Transverse colon (tissue), 4 donors: ENCODE results near the gene RAPGEF2.

Experiments used
- EP300 ChIP-seq: sonication (generic); formaldehyde crosslinking; IDR thresholded peaks from one replicate; pipeline ENCODE4 v1.6.1; 2017; ENCODE audit warnings: antibody characterized with exemption, low read depth
- POLR2A ChIP-seq: fragments of 450-650 bp; IDR thresholded peaks from one replicate; pipeline ENCODE4 v1.6.1; 2016; ENCODE audit warnings: antibody characterized with exemption, mild to moderate bottlenecking, moderate library complexity
- POLR2AphosphoS5 ChIP-seq, 3 donors: sonication (generic); formaldehyde crosslinking; IDR thresholded peaks; one replicate each; pipeline ENCODE4 v1.6.1; 2016; ENCODE audit warnings: antibody characterized with exemption in 3 of 3
- TF ChIP-seq, protein P1 (sequence below), 5 experiments: fragments of 200-600 bp in 3 of 5; fragments of 450-650 bp in 2 of 5; sonication (generic) in 3 of 5; IDR thresholded peaks; 1 replicate in 2 of 5; 2 replicates in 3 of 5; pipeline ENCODE4 v1.5.1; 2016 to 2017; ENCODE audit warnings: antibody characterized with exemption in 5 of 5, inconsistent platforms in 3 of 5, mild to moderate bottlenecking in 2 of 5, moderate library complexity in 1 of 5

DNA sequence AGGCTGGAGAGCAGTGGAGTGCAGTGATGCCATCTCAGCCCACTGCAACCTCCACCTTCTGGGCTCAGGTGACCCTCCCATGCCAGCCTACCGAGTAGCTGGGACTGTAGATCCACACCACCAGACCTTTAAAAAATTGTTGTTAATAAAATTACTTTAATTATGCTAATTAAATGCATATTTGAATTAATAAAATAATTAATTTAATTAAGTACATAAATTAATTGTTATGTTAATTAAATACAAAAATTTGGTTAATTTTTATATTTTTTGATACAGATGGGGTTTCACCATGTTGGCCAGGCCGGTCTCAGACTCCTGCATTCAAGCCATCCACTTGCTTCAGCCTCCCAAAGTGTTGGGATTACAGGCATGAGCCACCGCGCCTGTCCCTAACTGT lies 12.6 kb upstream of the RAPGEF2 start:
- TF ChIP-seq, protein P1, sequence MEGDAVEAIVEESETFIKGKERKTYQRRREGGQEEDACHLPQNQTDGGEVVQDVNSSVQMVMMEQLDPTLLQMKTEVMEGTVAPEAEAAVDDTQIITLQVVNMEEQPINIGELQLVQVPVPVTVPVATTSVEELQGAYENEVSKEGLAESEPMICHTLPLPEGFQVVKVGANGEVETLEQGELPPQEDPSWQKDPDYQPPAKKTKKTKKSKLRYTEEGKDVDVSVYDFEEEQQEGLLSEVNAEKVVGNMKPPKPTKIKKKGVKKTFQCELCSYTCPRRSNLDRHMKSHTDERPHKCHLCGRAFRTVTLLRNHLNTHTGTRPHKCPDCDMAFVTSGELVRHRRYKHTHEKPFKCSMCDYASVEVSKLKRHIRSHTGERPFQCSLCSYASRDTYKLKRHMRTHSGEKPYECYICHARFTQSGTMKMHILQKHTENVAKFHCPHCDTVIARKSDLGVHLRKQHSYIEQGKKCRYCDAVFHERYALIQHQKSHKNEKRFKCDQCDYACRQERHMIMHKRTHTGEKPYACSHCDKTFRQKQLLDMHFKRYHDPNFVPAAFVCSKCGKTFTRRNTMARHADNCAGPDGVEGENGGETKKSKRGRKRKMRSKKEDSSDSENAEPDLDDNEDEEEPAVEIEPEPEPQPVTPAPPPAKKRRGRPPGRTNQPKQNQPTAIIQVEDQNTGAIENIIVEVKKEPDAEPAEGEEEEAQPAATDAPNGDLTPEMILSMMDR (IDR thresholded peaks at IDR 0.05), result no peak
- TF ChIP-seq POLR2A (no peak), EP300 (no peak), POLR2AphosphoS5 (IDR thresholded peaks at IDR 0.05) (no peak)
